Spleen (tissue), 11 donors: ENCODE results near the gene LNX1. TPM values are rescaled to one million over a fixed set of nuclear protein-coding genes. Genes with fewer than 3 reads are reported as not detected.

Source experiments
- DNase-seq: peaks from one replicate; pipeline ENCODE4 v3.0.0-alpha.2; 2020
- H3K27ac ChIP-seq, 8 donors: fragments of 200-600 bp; sonication (generic) in 7 of 8; 1 replicate in 4 of 8; 2 replicates in 4 of 8; pipeline versions ENCODE4 v1.5.0 to v1.8.0; 2016 to 2021; ENCODE audit warnings: inconsistent platforms in 4 of 8, mild to moderate bottlenecking in 4 of 8, moderate library complexity in 1 of 8
- H3K27me3 ChIP-seq, 7 donors: fragments of 200-600 bp; sonication (generic) in 6 of 7; replicated peaks in 1 of 7; 1 replicate in 4 of 7; 2 replicates in 3 of 7; pipeline versions ENCODE4 v1.5.0 to v1.8.0; 2016 to 2021; ENCODE audit warnings: inconsistent platforms in 3 of 7, mild to moderate bottlenecking in 1 of 7
- H3K36me3 ChIP-seq, 6 donors: fragments of 200-600 bp; sonication (generic) in 5 of 6; 1 replicate in 4 of 6; 2 replicates in 2 of 6; pipeline versions ENCODE4 v1.5.0 to v1.8.0; 2016 to 2021; ENCODE audit warnings: inconsistent platforms in 2 of 6
- H3K4me1 ChIP-seq, 6 donors: fragments of 200-600 bp; sonication (generic) in 5 of 6; 1 replicate in 3 of 6; 2 replicates in 3 of 6; pipeline versions ENCODE4 v1.5.0 to v1.8.0; 2016 to 2021; ENCODE audit warnings: inconsistent platforms in 3 of 6
- H3K4me3 ChIP-seq, 8 donors: fragments of 200-600 bp; sonication (generic) in 7 of 8; 1 replicate in 4 of 8; 2 replicates in 4 of 8; pipeline versions ENCODE4 v1.5.0 to v1.8.0; 2016 to 2021; ENCODE audit warnings: inconsistent platforms in 4 of 8, mild to moderate bottlenecking in 4 of 8, moderate library complexity in 2 of 8
- H3K9me3 ChIP-seq, 8 donors: fragments of 200-600 bp; sonication (generic) in 7 of 8; 1 replicate in 4 of 8; 2 replicates in 4 of 8; pipeline versions ENCODE4 v1.5.0 to v1.8.0; 2016 to 2021; ENCODE audit warnings: inconsistent platforms in 4 of 8
- CTCF ChIP-seq, 11 experiments: fragments of 200-600 bp in 7 of 11; fragments of 450-650 bp in 4 of 11; sonication (generic) in 4 of 11; IDR thresholded peaks in 8 of 11; conservative IDR thresholded peaks in 3 of 11; 1 replicate in 7 of 11; 2 replicates in 4 of 11; pipeline versions ENCODE4 v1.4.0 to v1.8.0; 2016 to 2021; ENCODE audit warnings: antibody characterized with exemption in 11 of 11, inconsistent platforms in 4 of 11, mild to moderate bottlenecking in 1 of 11
- POLR2A ChIP-seq, 3 donors: fragments of 450-650 bp; IDR thresholded peaks; one replicate each; pipeline ENCODE4 v1.5.1; 2017; ENCODE audit warnings: antibody characterized with exemption in 3 of 3, mild to moderate bottlenecking in 1 of 3
- POLR2AphosphoS5 ChIP-seq, 3 donors: sonication (generic); formaldehyde crosslinking; IDR thresholded peaks; one replicate each; pipeline ENCODE4 v1.5.1; 2017; ENCODE audit warnings: antibody characterized with exemption in 3 of 3
- WGBS, 5 donors: extraction: QIAGEN DNeasy Blood & Tissue Kit in 3 of 5; methylation state at CpG; one replicate each; pipeline versions ENCODE4 v1.1.5 to v1.1.7; 2013 to 2018; 5-methylcytosine and 5-hydroxymethylcytosine counted together
- intact Hi-C: fragments of 100-400 bp; cut with DNase I; formaldehyde crosslinking; loops from one replicate; pipeline ENCODE4 v1.15.0; 2023; ENCODE audit warnings: low total_unique reads
- polyA plus RNA-seq, 3 donors: library from polyadenylated mRNA; stranded (reverse); fragments of 200-250 nt; gene quantifications; one replicate each; pipeline ENCODE4 v1.2.1, GENCODE V29; 2013
- total RNA-seq, 7 donors: library from RNA; depleted of rRNA in 3 of 7; stranded (reverse); fragments of >200 nt in 3 of 7; fragmentation: NEBNext Ultra II Directional in 4 of 7; extraction: Animal tissue kit (Norgen Biotek cat#: 25700) in 4 of 7; gene quantifications; one replicate each; pipeline versions ENCODE4 v1.1.0 to v1.2.1, GENCODE V29; 2016 to 2021
- donor health status: healthy with polysubstance abuse.
- donor health status: DM: no; HTN: no; CAD: no; lungs with moderate emphysema.
- donor health status: DM: no; HTN: no; CAD: no.
- donor health status: Bipolar disorder and iron deficiency.
- donor health status: healthy.
- donor health status: DM: no; HTN: no; CAD: no.
- donor health status: DM: yes; HTN: yes; CAD: no.

Gene LNX1
- total and polyA plus RNA-seq, 10 donors, result 0.08 to 0.20 (median 0.13) TPM; not detected in 5

GRCh38 chr4:53559021-53559620 lies 32.2 kb downstream of the LNX1 start:
- WGBS, 5 donors, result 55 to 82% (median 66%) methylated on average over 3 of the region's 3 CpGs
- Histone ChIP-seq H3K27ac (no peak overlapping the region), H3K36me3 (no peaks in the 10 kb centered on the region), H3K27me3 (no peaks in the 10 kb centered on the region), H3K9me3 (no peaks in the 10 kb centered on the region), H3K4me1 (peaks cover 0 to 11% (median 2%) of the 10 kb centered on the region in 6 donors), H3K4me3 (no peak overlapping the region)
- intact Hi-C loops, result no loop called here
- DNase-seq, result no peak
- no peak for TF ChIP-seq POLR2AphosphoS5 (IDR thresholded peaks at IDR 0.05)
- no peak for TF ChIP-seq CTCF (IDR thresholded peaks at IDR 0.05 in 8 of 11, conservative IDR thresholded peaks at IDR 0.05 in 3 of 11)
- no peak for TF ChIP-seq POLR2A (IDR thresholded peaks at IDR 0.05)

- 72 to 83% (median 78%) methylated on average over 12 of the region's 12 CpGs for WGBS, 5 donors
- no peak for DNase-seq
- no peaks in the 10 kb centered on the region for H3K9me3 ChIP-seq
- peaks cover 0 to 11% (median 2%) of the 10 kb centered on the region in 6 donors for H3K4me1 ChIP-seq
- H3K27me3 ChIP-seq, result no peaks in the 10 kb centered on the region
- no peak overlapping the region for H3K27ac ChIP-seq
- intact Hi-C loops, result no loop called here
- H3K36me3 ChIP-seq, result no peaks in the 10 kb centered on the region
- TF ChIP-seq POLR2AphosphoS5 (IDR thresholded peaks at IDR 0.05), result no peak
- no peak overlapping the region for H3K4me3 ChIP-seq
These were observed 33.1 kb downstream of the LNX1 start for GRCh38 chr4:53558065-53558801.

- Histone ChIP-seq H3K27ac (no peak overlapping the region), H3K36me3 (no peaks in the 10 kb centered on the region), H3K27me3 (no peaks in the 10 kb centered on the region), H3K4me3 (no peak overlapping the region), H3K4me1 (peaks cover 0 to 11% (median 2%) of the 10 kb centered on the region in 6 donors), H3K9me3 (no peaks in the 10 kb centered on the region)
- TF ChIP-seq POLR2AphosphoS5 (IDR thresholded peaks at IDR 0.05) (no peak), POLR2A (IDR thresholded peaks at IDR 0.05) (no peak), CTCF (IDR thresholded peaks at IDR 0.05 in 8 of 11, conservative IDR thresholded peaks at IDR 0.05 in 3 of 11) (no peak)
- WGBS, 5 donors, result 66 to 82% (median 72%) methylated on average over 5 of the region's 5 CpGs
- intact Hi-C loops, result no loop called here
- no peak for DNase-seq
These were observed 33.6 kb downstream of the LNX1 start for GRCh38 chr4:53557669-53558064.

- intact Hi-C loops, result no loop called here
- Histone ChIP-seq H3K36me3 (no peaks in the 10 kb centered on the region), H3K9me3 (no peaks in the 10 kb centered on the region), H3K4me1 (peaks cover 0 to 11% (median 2%) of the 10 kb centered on the region in 6 donors), H3K4me3 (no peak overlapping the region), H3K27me3 (no peaks in the 10 kb centered on the region), H3K27ac (no peak overlapping the region)
- no peak for DNase-seq
- 83 to 90% (median 86%) methylated on average over 2 of the region's 2 CpGs for WGBS, 5 donors
- no peak for TF ChIP-seq POLR2AphosphoS5 (IDR thresholded peaks at IDR 0.05)
- TF ChIP-seq CTCF (IDR thresholded peaks at IDR 0.05 in 8 of 11, conservative IDR thresholded peaks at IDR 0.05 in 3 of 11), result no peak
- no peak for TF ChIP-seq POLR2A (IDR thresholded peaks at IDR 0.05)
These were observed 34.6 kb downstream of the LNX1 start for GRCh38 chr4:53556651-53557050.
